Esophagus muscularis mucosa (tissue), 4 donors: Measurements from ENCODE around the gene SLC25A44.

Source experiments
- CTCF ChIP-seq, 3 experiments: fragments of 200-600 bp in 2 of 3; fragments of 450-650 bp in 1 of 3; sonication (generic) in 2 of 3; IDR thresholded peaks; one replicate each; pipeline ENCODE4 v1.5.1; 2017 to 2019; ENCODE audit warnings: antibody characterized with exemption in 3 of 3, mild to moderate bottlenecking in 2 of 3, moderate library complexity in 1 of 3
- EP300 ChIP-seq: sonication (generic); formaldehyde crosslinking; IDR thresholded peaks from one replicate; pipeline ENCODE4 v1.6.1; 2017; ENCODE audit warnings: antibody characterized with exemption
- POLR2A ChIP-seq: fragments of 450-650 bp; IDR thresholded peaks from one replicate; pipeline ENCODE4 v1.6.1; 2017; ENCODE audit warnings: antibody characterized with exemption, moderate library complexity, mild to moderate bottlenecking, low read depth
- POLR2AphosphoS5 ChIP-seq, 2 donors: sonication (generic); formaldehyde crosslinking; IDR thresholded peaks; one replicate each; pipeline ENCODE4 v1.6.1; 2017; ENCODE audit warnings: antibody characterized with exemption in 2 of 2

- TF ChIP-seq POLR2A (no peak), CTCF (IDR thresholded peaks at IDR 0.05) (no peak), POLR2AphosphoS5 (IDR thresholded peaks at IDR 0.05) (no peak), EP300 (no peak)
These were observed 44.3 kb upstream of the SLC25A44 start for GRCh38 chr1:156149374-156150332.
